HG03039 (cell line): ENCODE measurements around the gene GK.
"Not testable (repeated sequence)": the region's sequence is repeated elsewhere in the genome, so short reads cannot be mapped to it uniquely, and the experiment has no call there.

ENCODE experiments used
- ATAC-seq: cut with Tn5 transposase; IDR thresholded peaks from one replicate; pipeline ENCODE4 v1.9.1; 2021; ENCODE audit warnings: mild to moderate bottlenecking, moderate library complexity; ENCODE audit not compliant: unreplicated experiment

Gene GK

DNA sequence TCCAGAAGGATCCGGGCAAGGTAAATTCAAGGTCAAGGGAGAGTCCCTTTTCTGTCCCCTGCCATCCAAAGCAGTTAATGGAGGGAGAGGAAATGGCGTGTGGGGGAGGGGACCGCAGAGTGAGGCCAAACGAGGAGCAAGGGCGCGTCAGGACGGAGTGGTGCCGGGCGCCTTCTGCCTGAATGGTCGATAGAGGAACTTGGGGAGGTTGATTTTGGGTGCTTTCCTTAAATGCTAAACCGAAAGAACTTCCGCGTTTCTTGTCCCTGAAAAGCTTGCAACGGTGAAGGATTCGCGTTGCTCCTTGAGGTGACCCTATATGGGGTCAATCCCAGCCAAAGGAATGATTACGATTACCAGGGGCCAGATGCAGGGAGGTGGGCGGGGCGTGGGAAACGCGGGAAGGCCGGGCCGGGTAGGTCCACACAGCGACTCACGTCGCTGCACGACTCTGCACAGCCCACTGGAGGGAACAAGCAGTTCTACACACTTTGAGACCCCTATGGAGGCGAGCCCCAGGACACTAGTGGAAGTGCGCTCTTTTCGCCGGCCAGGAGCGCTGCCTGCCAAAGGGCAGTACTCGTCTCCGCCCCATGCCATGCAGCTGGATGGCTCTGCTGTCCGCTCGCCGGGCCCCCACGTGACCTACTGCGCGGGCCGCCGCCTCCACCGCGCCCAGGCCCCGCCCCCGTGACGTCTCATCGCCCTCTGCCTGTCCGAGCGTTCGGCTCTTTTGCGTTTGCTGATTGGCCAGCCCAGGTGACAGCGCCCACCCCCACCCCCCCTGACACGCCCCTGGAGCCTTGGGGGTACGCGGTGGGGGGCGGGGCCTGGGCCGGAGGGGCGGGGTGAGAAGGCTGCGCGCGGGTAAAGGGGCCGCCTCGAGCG lies 452 bp upstream of the GK start:
- ATAC-seq = peak; percentile 91

DNA sequence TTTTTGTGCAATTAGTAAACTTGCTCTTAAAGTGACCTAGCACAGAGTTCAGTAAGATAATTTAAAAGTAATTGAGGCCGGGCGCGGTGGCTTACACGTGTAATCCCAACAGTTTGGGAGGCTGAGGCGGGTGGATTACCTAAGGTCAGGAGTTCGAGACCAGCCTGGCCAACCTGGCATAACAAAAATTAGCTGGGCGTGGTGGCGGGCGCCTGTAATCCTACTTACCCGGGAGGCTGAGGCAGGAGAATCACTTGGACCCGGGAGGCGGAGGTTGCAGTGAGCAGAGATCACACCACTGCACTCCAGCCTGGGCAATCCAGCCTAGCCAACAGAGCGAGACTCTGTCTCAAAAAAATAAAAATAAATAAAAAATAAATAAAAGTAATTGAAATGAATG lies 1.2 kb downstream of the GK start:
- not testable (repeated sequence) for ATAC-seq

DNA sequence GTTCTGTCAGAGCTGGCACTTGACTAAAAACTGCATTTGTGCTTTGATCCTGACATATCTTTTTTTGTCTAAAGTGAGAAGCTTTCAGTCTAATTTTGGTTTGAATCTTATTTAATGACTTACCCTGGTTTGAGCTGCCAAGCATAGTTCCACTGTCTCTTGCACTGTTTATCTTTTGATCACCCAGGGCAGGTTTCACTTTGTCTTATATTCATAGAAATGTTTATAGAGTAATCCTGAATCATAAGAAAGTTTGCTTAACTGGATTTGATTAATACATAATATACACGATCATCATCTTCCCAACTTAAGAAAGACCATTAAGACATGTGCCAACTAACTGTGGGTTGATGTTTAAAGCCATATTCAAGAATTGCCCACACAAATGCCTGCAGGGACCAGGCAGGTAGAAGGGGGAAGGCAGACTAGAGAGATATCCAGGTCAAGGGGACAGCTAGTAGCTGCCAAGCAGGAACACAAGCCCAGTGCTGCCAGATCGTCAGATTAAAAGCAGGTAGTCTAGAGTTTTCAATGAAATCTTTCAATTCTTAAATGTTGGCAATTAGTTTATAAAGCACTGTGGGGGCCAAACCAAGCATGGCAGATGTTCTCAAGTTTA lies 1.9 kb downstream of the GK start:
- ATAC-seq = no peak

DNA sequence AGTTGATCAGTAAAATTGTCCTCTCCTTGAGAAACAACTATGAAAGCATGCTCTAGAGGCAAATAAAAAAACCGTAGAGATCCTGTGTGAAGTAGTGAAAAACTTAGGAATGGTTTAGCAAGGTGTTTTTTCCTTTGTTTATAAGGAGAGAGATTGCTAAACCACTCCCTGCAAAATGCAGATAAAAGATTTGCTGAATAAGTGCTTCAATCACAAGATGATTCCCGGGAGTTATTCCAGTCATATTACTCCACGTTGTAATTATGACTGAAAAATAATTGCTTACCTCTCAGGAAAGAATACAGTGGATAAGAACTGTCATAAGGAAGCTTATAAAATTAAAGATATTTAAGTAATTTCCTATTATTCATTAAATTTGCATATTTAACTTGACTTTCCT lies 2.8 kb downstream of the GK start:
- ATAC-seq = no peak

DNA sequence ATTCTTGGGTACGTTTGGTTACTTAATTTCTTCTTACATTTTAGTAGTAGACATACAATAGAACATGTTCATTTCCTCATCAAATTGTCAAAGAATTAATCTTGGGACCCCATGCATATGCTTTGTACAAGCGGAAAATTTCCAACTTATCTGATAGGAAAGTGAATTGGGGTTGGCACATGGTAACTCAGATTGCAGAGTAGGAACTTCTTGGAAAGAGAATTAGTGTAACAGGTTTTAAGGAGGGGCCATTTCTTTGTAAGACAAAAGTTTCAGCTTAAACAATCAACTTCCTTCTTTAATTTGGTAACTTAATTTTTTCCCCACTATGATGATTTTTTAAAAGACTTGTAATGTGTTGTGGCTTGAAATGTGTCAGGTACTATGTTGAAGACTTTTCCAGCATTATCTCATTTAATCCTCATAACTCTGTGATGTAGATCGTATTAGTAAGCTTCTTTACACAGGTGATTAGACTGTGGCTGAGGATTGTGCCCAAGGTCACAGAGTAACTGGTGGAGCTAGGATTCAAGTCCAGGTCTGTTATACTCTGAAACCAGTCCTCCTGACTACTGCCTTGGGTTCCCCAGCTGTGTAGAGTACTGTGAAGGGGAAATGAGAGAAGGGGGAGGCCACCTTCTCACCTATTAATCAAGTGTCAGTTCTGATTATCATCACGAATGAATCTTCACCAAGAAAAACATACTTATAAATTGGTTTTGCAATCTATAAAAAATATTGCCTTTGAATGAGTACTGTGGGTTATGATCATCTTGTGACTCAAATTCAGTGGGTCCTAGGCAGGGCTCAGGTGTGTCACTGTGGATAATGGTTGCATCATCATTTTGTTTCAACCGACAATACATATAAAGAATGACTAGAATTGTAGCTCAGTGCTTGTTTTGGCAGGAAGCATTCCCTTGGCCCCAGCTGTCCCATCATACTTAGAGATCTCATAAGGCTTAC lies 4.3 kb downstream of the GK start:
- ATAC-seq = no peak

DNA sequence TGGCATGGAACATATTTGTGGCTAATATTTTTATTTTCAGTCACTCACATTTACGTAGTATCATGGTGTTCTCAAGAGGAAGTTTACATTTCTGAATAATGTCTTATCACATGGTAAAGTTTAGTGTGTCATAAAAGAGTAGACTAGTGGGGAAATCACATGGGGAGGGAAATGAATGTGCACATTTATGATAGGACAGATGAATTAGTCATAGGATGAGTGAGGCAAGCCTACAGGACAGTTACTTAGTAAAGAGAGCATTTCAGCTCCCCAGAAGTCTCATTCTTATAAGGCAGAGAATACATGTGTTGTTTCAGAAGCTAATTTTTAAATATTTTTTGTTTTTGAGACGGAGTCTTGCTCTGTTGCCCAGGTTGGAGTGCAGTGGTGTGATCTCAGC lies 6.2 kb downstream of the GK start:
- ATAC-seq = no peak

DNA sequence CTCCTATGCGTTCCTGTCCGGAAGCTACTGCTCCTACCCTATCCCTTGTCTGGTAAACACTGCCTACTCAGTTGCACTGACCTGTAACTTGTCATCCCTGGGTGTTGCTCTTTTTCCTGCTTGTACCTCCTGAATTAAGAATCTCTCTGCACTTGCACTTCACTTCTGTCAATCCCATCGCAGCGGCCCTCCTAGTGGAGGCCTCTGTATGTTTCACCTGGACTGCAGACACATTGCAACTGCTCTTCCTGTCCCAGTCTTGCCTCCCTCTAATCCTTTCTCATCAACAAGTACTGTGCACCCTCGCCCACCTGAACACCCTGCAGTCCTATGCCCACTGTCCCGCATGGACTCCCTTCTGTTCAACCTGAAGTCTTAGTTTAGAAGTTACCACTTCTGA lies 8.0 kb downstream of the GK start:
- ATAC-seq = no peak

DNA sequence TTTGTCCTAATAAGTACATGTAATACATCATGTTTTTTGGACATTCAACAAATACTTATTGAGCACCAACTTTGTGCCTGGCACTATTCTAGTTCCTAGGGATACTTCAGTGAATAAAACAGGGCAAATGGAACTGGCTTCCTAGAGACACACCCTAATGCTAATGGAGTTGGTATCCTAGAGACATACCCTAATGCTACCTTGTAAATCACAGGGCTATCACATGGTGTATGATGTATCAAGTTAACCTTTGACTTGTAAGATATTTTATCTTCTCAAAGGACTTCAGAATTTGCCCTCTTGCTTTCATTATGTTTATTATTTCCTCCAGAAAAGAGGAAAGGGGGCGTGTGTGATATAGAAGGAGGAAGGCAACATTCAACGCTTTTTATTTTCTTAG lies 10.1 kb downstream of the GK start:
- no peak for ATAC-seq

DNA sequence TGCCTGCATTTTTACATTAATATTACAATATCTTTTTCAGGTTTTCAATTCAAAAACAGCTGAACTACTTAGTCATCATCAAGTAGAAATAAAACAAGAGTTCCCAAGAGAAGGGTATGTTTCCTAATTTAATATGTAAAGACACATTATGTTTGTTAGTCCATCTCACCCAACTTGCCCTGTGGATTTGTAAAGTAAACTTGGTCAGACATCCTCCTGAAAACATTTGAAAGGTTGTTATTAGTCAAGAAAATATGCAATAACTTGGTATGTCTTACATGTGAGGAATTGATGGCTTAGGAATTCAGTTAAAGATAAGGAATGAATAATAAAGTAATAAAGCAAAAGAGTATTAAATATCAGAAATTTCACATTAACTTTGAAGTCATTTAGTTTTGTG lies 12.2 kb downstream of the GK start:
- ATAC-seq = no peak

DNA sequence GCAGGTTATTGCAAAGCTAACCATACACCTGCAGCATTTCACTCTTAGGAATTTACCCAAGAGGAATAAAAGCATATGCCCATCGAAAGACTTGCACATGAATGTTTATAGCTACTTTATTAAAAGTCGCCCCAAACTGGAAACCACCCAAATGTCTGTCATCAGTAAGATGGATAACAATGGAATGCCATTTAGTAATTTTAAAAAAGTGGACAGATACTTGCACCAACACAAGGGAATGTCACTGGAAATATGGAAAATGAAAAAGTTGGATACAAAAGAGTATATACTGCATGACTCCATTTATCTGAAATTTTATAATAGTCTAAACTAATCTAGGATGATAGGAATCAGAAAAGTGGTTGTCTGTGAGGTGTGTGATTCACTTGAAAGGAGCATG lies 12.9 kb downstream of the GK start:
- ATAC-seq = no peak

DNA sequence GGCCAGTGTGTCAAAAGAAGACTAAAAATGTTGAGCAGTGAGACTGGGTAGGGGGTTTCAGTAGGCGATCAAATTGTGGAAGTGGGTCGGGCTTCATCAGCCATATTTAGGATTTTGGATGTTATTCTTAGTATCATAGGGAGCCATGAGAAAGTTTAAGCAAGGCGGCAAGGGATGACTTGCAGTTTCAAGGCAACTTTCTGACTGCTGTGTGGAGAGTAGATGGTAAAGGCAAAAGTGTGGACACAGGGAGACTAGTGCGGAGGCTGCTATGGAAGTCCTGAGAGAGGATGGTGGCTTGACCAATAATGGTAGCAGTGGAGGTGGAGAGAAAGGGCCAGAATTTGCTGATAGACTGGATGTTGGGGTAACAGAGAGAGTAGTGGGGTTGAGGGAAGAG lies 15.4 kb downstream of the GK start:
- ATAC-seq = no peak

DNA sequence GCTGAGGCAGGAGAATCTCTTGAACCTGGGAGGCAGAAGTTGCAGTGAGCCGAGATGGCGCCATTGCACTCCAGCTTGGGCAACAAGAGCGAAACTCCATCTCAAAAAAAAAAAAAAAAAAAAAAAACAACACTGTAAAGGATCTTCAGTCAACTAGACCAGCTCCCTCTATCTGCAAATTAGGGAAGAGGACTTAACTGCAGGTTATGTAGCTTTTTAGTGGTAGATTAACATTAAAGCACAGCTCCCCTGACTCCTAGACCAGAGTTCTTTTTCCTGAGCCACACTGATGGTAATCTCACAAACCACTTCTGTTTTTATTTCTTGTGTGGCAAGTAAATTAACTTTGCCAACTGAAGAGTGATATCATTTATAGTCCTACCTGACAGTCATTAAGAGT lies 18.0 kb downstream of the GK start:
- ATAC-seq = not testable (repeated sequence)

DNA sequence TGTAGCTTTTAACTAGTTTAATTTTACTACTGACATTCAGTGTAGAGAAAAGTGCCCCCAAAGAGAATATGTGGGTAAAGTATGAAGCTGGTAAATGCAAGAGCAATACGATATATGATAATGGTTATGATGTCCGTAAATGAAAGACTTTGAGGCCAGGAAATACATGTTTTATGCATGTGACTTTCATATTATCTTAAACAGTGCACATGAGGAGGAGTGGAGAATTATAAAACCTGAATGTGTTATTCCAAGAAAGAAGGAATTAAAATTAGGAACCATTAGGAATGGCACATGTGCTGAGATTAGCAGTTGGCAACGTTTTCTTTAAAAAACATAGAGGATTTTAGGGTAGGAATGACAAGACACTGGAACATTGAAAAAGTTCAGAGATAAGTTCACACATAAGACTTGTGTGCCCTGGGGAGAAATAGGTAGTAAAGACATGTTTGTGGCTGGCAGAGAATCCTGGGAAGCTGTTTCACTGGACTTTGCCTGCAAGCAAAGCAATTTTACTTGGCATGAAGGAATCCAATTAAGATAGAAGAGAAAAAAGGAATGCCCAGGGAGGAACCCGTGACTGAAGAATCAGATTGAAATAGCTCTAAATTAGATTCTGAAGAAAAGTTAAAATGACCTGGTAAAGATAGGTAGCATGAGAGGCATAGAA lies 20.0 kb downstream of the GK start:
- no peak for ATAC-seq

DNA sequence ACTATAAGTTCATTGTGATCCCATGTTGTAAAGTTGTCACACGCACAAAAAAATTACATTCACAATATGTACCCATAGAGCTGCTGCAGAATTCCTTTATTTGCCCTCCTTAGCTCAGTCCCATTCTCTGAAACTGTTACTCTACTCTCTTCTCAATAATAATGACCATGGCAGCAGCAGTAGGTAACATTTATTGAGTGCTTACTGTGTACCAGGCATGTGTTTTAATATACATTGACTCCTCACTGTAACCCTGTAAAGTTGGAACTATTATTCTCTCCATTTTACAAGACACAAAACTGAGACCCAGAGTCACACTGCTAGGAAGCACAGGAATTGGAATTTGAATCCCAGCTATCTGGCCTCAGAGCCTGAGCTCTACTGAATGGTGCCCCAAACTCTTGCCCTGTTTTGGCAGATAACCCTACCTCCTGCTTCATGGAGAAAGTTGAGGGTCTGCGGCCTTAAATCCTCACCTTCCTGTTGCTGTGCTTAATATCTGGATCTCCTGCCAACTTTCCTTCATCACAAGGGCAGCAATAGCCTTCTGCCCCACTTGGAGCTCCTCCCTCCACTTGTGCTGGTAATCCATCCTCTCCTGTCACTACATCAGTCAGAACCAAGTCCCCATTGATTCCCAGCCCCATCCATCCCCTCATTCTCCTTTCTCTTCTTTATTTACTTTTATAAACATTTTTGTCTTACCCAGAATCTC lies 20.8 kb downstream of the GK start:
- no peak for ATAC-seq

DNA sequence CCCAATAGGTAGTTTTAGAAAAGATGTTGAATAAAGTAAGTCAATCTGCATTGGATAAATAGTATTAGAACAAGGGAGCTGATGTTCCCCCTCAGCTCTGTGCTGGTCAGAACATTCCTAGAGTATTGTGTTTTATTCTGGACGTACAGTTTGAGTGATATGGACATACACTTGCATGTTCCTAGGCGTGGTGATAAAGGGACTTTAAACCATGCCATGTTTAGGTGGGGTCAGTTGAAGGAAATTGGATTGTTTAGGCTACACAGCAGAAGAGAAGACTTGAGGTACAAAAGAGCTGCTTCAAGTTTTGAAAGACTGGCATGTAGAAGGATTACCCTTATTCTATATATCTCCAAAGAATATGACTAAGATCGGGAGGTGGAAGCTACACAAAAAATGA lies 21.6 kb downstream of the GK start:
- no peak for ATAC-seq

DNA sequence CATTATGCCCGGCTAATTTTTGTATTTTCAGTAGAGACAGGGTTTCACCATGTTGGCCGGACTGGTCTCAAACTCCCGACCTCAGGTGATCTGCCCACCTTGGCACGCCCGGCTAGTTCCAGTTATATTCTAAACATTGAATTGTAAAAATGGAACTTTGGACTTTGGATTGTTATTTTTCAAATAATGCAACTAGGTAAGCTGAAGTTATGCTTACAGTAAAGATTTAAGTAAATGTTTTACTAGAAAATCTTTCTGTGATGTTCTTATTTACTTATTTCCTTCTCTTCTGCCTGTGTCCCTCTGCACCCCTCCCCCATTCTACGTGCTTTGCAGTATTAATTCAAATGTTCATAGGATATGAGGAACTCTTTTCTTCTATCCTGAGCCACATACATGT lies 26.1 kb downstream of the GK start:
- ATAC-seq = no peak

DNA sequence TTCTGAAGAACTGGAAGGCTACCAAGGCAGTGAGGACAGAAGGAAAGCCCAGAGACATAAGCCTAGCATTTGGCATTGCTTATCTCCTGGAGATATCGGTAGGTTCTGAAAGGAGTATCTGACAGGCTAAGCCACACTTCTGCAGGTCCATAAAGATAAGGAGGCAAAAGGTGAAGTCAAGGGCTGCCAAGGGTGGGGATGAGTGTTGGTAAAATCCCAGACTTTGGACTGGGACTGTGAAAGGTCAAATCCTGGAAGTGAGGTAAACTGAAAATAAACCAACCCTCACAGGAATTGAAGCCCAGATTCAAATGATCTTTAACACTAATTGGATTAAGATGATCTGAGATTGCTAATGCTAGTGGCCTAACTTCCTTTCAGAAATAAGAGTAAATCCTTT lies 27.4 kb downstream of the GK start:
- no peak for ATAC-seq

DNA sequence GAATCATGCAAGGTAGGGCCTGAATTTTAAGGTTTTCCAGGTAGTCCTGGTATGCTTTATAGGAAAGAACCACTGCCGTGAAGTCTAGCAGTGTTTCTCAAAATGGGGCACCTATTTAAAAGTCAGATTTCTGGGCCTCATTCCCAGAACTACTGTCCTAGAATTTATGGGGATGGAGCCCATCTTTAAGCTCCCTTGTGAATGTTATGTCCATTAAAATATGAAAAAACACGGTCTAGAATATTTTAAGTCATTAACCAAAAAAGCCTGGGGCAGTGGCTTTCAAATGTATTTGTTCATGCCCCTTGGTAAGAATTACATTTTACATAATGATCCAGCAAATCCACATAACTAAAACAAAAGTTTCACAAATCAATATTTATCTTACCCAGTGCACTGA lies 35.4 kb downstream of the GK start:
- no peak for ATAC-seq

DNA sequence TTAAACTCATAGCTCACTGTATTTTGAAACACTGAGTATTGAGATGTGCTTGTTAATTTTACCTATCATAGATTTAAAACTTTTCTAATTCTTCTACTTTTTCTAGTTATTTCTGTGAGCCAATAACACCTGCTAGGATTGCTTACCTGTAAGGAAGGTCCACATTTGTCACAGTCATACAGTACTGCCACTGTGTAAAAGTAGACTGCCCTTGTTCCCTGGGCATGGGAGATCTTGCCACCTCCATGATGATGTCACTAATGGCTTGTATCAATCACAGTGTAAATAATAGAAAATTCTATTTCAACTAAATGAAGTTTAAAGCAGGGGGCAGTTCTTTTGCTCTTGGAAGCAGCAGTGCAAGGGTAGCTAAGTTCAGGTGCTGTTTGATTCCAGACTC lies 35.9 kb downstream of the GK start:
- no peak for ATAC-seq

DNA sequence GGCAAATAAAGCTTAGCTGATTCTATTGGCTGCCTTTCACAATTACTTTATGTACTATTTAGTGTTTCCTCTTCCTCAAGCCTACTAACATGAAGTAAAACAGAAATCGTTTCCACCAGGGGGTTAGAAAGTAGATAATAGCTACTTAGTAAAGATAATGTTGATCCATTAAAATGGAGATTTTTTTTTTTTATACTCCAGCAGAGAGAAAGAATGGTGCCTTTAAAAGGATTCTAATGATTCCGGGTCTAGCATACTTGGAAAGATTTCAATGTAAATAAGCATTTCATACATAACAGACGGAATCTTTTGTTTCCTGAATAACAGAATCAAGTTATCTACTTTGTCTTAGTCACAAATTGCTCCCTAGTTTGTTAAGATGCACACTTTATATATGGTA lies 37.1 kb downstream of the GK start:
- ATAC-seq = no peak
